Suprapubic skin (tissue), 4 donors: ENCODE data around the gene ZBTB44. TPM values are rescaled to one million over a fixed set of nuclear protein-coding genes. Genes with fewer than 3 reads are reported as not detected.
"Not testable (repeated sequence)": the region's sequence is repeated elsewhere in the genome, so short reads cannot be mapped to it uniquely, and the experiment has no call there.

Experiments used
- DNase-seq, 2 donors: peaks; one replicate each; pipeline ENCODE4 v3.0.0-alpha.2; 2019; ENCODE audit warnings: low spot score in 2 of 2
- H3K27ac ChIP-seq: fragments of 200-600 bp; sonication (generic); one replicate; pipeline ENCODE4 v1.5.1; 2019
- H3K27me3 ChIP-seq: fragments of 200-600 bp; sonication (generic); one replicate; pipeline ENCODE4 v1.5.1; 2019
- H3K36me3 ChIP-seq: fragments of 200-600 bp; sonication (generic); one replicate; pipeline ENCODE4 v1.5.1; 2019
- H3K4me1 ChIP-seq: fragments of 200-600 bp; sonication (generic); one replicate; pipeline ENCODE4 v1.5.1; 2019
- H3K4me3 ChIP-seq: fragments of 200-600 bp; sonication (generic); one replicate; pipeline ENCODE4 v1.5.1; 2019; ENCODE audit warnings: mild to moderate bottlenecking
- H3K9me3 ChIP-seq: fragments of 200-600 bp; sonication (generic); one replicate; pipeline ENCODE4 v1.5.1; 2019
- CTCF ChIP-seq, 2 donors: fragments of 200-600 bp in 1 of 2; fragments of 450-650 bp in 1 of 2; sonication (generic) in 1 of 2; IDR thresholded peaks; one replicate each; pipeline ENCODE4 v1.5.1; 2016 to 2019; ENCODE audit warnings: antibody characterized with exemption in 2 of 2, mild to moderate bottlenecking in 1 of 2, moderate library complexity in 1 of 2
- EP300 ChIP-seq: sonication (generic); formaldehyde crosslinking; IDR thresholded peaks from one replicate; pipeline ENCODE4 v1.6.1; 2017; ENCODE audit warnings: antibody characterized with exemption
- POLR2A ChIP-seq, 2 donors: fragments of 450-650 bp; IDR thresholded peaks; one replicate each; pipeline ENCODE4 v1.6.1; 2017; ENCODE audit warnings: antibody characterized with exemption in 2 of 2, mild to moderate bottlenecking in 2 of 2, moderate library complexity in 2 of 2
- POLR2AphosphoS5 ChIP-seq, 3 donors: sonication (generic); formaldehyde crosslinking; IDR thresholded peaks; one replicate each; pipeline ENCODE4 v1.6.1; 2017; ENCODE audit warnings: antibody characterized with exemption in 3 of 3
- WGBS: methylation state at CpG from one replicate; pipeline ENCODE4 v1.1.5; 2018; 5-methylcytosine and 5-hydroxymethylcytosine counted together
- total RNA-seq, 4 donors: library from RNA; depleted of rRNA; stranded (reverse); fragments of >200 nt; gene quantifications; one replicate each; pipeline ENCODE4 v1.1.0, GENCODE V29; 2016

Gene ZBTB44
- total RNA-seq, 4 donors from 2014 or later, result 28.7 to 89.5 (median 69.1) TPM

GRCh38 chr11:130261571-130261970 lies 53.1 kb downstream of the ZBTB44 start:
- Histone ChIP-seq H3K27ac (no peak overlapping the region), H3K4me1 (no peaks in the 10 kb centered on the region), H3K4me3 (no peak overlapping the region), H3K27me3 (no peaks in the 10 kb centered on the region), H3K9me3 (no peaks in the 10 kb centered on the region), H3K36me3 (peaks cover 26% of the 10 kb centered on the region)
- WGBS, result 95% methylated on average over 5 of the region's 5 CpGs
- no peak for DNase-seq
- TF ChIP-seq POLR2AphosphoS5 (IDR thresholded peaks at IDR 0.05) (no peak), POLR2A (IDR thresholded peaks at IDR 0.05) (no peak), EP300 (no peak), CTCF (IDR thresholded peaks at IDR 0.05) (no peak)

GRCh38 chr11:130260742-130261141 lies 54.0 kb downstream of the ZBTB44 start:
- peaks cover 25% of the 10 kb centered on the region for H3K36me3 ChIP-seq
- H3K4me3 ChIP-seq, result no peak overlapping the region
- no peak for DNase-seq
- no peaks in the 10 kb centered on the region for H3K27me3 ChIP-seq
- no peaks in the 10 kb centered on the region for H3K4me1 ChIP-seq
- TF ChIP-seq EP300, result no peak
- TF ChIP-seq POLR2A (IDR thresholded peaks at IDR 0.05), result no peak
- TF ChIP-seq POLR2AphosphoS5 (IDR thresholded peaks at IDR 0.05), result no peak
- no peak for TF ChIP-seq CTCF (IDR thresholded peaks at IDR 0.05)
- WGBS, result 97% methylated on average over 6 of the region's 6 CpGs
- H3K27ac ChIP-seq, result no peak overlapping the region
- H3K9me3 ChIP-seq, result no peaks in the 10 kb centered on the region

GRCh38 chr11:130260080-130260627 lies 54.6 kb downstream of the ZBTB44 start:
- DNase-seq, result no peak
- no peaks in the 10 kb centered on the region for H3K4me1 ChIP-seq
- no peaks in the 10 kb centered on the region for H3K27me3 ChIP-seq
- H3K4me3 ChIP-seq, result no peak overlapping the region
- H3K27ac ChIP-seq, result no peak overlapping the region
- no peaks in the 10 kb centered on the region for H3K9me3 ChIP-seq
- H3K36me3 ChIP-seq, result peaks cover 21% of the 10 kb centered on the region
- TF ChIP-seq CTCF (IDR thresholded peaks at IDR 0.05), result no peak
- TF ChIP-seq EP300, result no peak
- no peak for TF ChIP-seq POLR2AphosphoS5 (IDR thresholded peaks at IDR 0.05)
- TF ChIP-seq POLR2A (IDR thresholded peaks at IDR 0.05), result no peak
- WGBS, result 94% methylated on average over 2 of the region's 2 CpGs

- WGBS, result 90% methylated on average over 1 of the region's 1 CpG
- H3K36me3 ChIP-seq, H3K4me3 ChIP-seq, H3K27me3 ChIP-seq, DNase-seq, H3K27ac ChIP-seq, H3K9me3 ChIP-seq, H3K4me1 ChIP-seq: not testable (repeated sequence)
Observed at GRCh38 chr11:130251763-130252162, 63.0 kb downstream of the ZBTB44 start.

- WGBS, result 96% methylated on average over 5 of the region's 5 CpGs
- DNase-seq, H3K4me1 ChIP-seq, H3K27ac ChIP-seq, H3K27me3 ChIP-seq, H3K4me3 ChIP-seq, H3K36me3 ChIP-seq, H3K9me3 ChIP-seq: not testable (repeated sequence)
Observed at GRCh38 chr11:130249929-130250328, 64.8 kb downstream of the ZBTB44 start.

GRCh38 chr11:130249371-130249770 lies 65.3 kb downstream of the ZBTB44 start:
- no peak for DNase-seq
- Histone ChIP-seq H3K9me3 (no peaks in the 10 kb centered on the region), H3K27ac (no peak overlapping the region), H3K4me3 (no peak overlapping the region), H3K36me3 (no peaks in the 10 kb centered on the region), H3K27me3 (no peaks in the 10 kb centered on the region), H3K4me1 (peaks cover 8% of the 10 kb centered on the region)
- TF ChIP-seq POLR2AphosphoS5 (IDR thresholded peaks at IDR 0.05) (no peak), POLR2A (IDR thresholded peaks at IDR 0.05) (no peak), EP300 (no peak), CTCF (IDR thresholded peaks at IDR 0.05) (no peak)
- 98% methylated on average over 5 of the region's 5 CpGs for WGBS
